ENCODE measurements around the gene JAG2. TPM values are rescaled to one million over a fixed set of nuclear protein-coding genes. Genes with fewer than 3 reads are reported as not detected.

Gene JAG2
- total RNA-seq, 4 donors from 2014 or later: 5.4 to 29.9 (median 6.6) TPM

GRCh38 chr14:105107781-105108515, 60.6 kb downstream of the JAG2 start:
- Histone ChIP-seq H3K4me1 (no peaks in the 10 kb centered on the region), H3K27me3 (peaks cover 48% of the 10 kb centered on the region), H3K9me3 (no peaks in the 10 kb centered on the region), H3K4me3 (no peak overlapping the region), H3K36me3 (no peaks in the 10 kb centered on the region), H3K27ac (no peak overlapping the region)
- in situ Hi-C loops (cut with MboI; ENCODE audit: low pct_ligation_motif_present in 1 of 4, low pct_unique_long_range_greater_than_20kb in 1 of 4, low sequenced_read_pairs in 3 of 4): no loop called here
- WGBS, 2 donors (ENCODE audit: low coverage in 1 of 2): 49 to 51% methylated on average over 9 of the region's 9 CpGs
- TF ChIP-seq CTCF (IDR thresholded peaks at IDR 0.05) (no peak), EP300 (IDR thresholded peaks at IDR 0.05; ENCODE audit: low read depth) (no peak), POLR2A (IDR thresholded peaks at IDR 0.05) (no peak), POLR2AphosphoS5 (IDR thresholded peaks at IDR 0.05) (no peak)
- intact Hi-C loops (cut with DNase I; ENCODE audit: low total_unique reads): no loop called here
- DNase-seq: no peak

GRCh38 chr14:105107351-105107750, 61.2 kb downstream of the JAG2 start:
- 86 to 91% methylated on average over 1 to 7 of the region's 7 CpGs for WGBS, 2 donors (ENCODE audit: low coverage in 1 of 2)
- Histone ChIP-seq H3K27ac (no peak overlapping the region), H3K9me3 (no peaks in the 10 kb centered on the region), H3K36me3 (no peaks in the 10 kb centered on the region), H3K4me3 (no peak overlapping the region), H3K4me1 (no peaks in the 10 kb centered on the region), H3K27me3 (peaks cover 48% of the 10 kb centered on the region)
- in situ Hi-C loops (cut with MboI; ENCODE audit: low pct_ligation_motif_present in 1 of 4, low pct_unique_long_range_greater_than_20kb in 1 of 4, low sequenced_read_pairs in 3 of 4): no loop called here
- no peak for DNase-seq
- intact Hi-C loops (cut with DNase I; ENCODE audit: low total_unique reads): no loop called here
- TF ChIP-seq EP300 (IDR thresholded peaks at IDR 0.05; ENCODE audit: low read depth): no peak
- no peak for TF ChIP-seq CTCF (IDR thresholded peaks at IDR 0.05)
- no peak for TF ChIP-seq POLR2AphosphoS5 (IDR thresholded peaks at IDR 0.05)
- no peak for TF ChIP-seq POLR2A (IDR thresholded peaks at IDR 0.05)

GRCh38 chr14:105105158-105105557, 63.4 kb downstream of the JAG2 start:
- no peak for TF ChIP-seq POLR2A (IDR thresholded peaks at IDR 0.05)
- no peak for TF ChIP-seq POLR2AphosphoS5 (IDR thresholded peaks at IDR 0.05)
- TF ChIP-seq CTCF (IDR thresholded peaks at IDR 0.05): no peak
- TF ChIP-seq EP300 (IDR thresholded peaks at IDR 0.05; ENCODE audit: low read depth): no peak
- H3K9me3 ChIP-seq: no peaks in the 10 kb centered on the region
- 50% methylated on average over 7 of the region's 7 CpGs for WGBS, 2 donors (ENCODE audit: low coverage in 1 of 2)
- in situ Hi-C loops (cut with MboI; ENCODE audit: low pct_ligation_motif_present in 1 of 4, low pct_unique_long_range_greater_than_20kb in 1 of 4, low sequenced_read_pairs in 3 of 4) (no loop called here), intact Hi-C loops (cut with DNase I; ENCODE audit: low total_unique reads) (no loop called here)
- H3K4me3 ChIP-seq: no peak overlapping the region
- H3K27me3 ChIP-seq: peaks cover 48% of the 10 kb centered on the region
- DNase-seq: no peak
- H3K36me3 ChIP-seq: no peaks in the 10 kb centered on the region
- H3K27ac ChIP-seq: no peak overlapping the region
- H3K4me1 ChIP-seq: no peaks in the 10 kb centered on the region

- Histone ChIP-seq H3K4me1 (no peaks in the 10 kb centered on the region), H3K27me3 (peaks cover 46% of the 10 kb centered on the region), H3K4me3 (no peak overlapping the region), H3K9me3 (no peaks in the 10 kb centered on the region), H3K36me3 (no peaks in the 10 kb centered on the region), H3K27ac (no peak overlapping the region)
- intact Hi-C loops (cut with DNase I; ENCODE audit: low total_unique reads) (no loop called here), in situ Hi-C loops (cut with MboI; ENCODE audit: low pct_ligation_motif_present in 1 of 4, low pct_unique_long_range_greater_than_20kb in 1 of 4, low sequenced_read_pairs in 3 of 4) (no loop called here)
- no peak for DNase-seq
- TF ChIP-seq CTCF (IDR thresholded peaks at IDR 0.05): no peak
- no peak for TF ChIP-seq EP300 (IDR thresholded peaks at IDR 0.05; ENCODE audit: low read depth)
- no peak for TF ChIP-seq POLR2AphosphoS5 (IDR thresholded peaks at IDR 0.05)
- no peak for TF ChIP-seq POLR2A (IDR thresholded peaks at IDR 0.05)
- WGBS, 2 donors (ENCODE audit: low coverage in 1 of 2): 81% methylated on average over 3 of the region's 3 CpGs; no CpG with 5 or more reads in 1 of the 2 donors
Measured at GRCh38 chr14:105102893-105103292, 65.7 kb downstream of the JAG2 start.
